LNCAP (cell line): Measurements from ENCODE around the gene STARD4.

Experiments
- TF ChIP-seq, protein P1 (sequence below): fragments of 450-650 bp; IDR thresholded peaks from 2 replicates; pipeline ENCODE4 v1.5.1; 2017; ENCODE audit warnings: mild to moderate bottlenecking

Gene STARD4

DNA sequence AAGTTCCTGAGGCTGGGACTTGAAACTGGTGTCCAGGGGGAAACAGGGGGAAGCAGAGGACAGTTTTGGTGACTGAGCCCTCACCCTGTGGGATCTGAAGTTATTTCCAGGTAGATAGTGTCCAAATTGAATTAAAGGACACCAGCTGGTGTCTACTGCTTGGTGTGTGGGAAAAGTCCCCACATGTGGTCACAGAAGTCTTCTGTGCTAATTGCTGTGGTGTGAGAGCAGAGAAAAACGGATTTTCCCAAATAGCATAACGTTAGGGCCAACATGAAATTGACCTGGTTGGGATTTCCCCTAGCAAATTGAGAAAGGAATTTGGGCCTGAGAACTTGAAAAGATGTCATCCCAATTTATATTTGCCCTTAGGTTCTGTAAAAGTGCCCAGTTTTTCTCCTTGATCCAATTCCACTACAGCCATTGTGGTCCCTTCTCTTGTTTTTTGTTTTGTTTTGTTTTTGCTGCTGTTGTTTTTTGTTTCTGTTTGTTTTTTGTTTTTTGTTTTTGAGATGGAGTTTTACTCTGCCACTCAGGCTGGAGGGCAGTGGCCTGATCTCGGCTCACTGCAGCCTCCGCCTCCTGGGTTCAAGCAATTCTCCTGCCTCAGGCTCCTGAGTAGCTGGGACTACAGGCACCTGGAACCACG lies 5.6 kb upstream of the STARD4 start:
- TF ChIP-seq, protein P1, sequence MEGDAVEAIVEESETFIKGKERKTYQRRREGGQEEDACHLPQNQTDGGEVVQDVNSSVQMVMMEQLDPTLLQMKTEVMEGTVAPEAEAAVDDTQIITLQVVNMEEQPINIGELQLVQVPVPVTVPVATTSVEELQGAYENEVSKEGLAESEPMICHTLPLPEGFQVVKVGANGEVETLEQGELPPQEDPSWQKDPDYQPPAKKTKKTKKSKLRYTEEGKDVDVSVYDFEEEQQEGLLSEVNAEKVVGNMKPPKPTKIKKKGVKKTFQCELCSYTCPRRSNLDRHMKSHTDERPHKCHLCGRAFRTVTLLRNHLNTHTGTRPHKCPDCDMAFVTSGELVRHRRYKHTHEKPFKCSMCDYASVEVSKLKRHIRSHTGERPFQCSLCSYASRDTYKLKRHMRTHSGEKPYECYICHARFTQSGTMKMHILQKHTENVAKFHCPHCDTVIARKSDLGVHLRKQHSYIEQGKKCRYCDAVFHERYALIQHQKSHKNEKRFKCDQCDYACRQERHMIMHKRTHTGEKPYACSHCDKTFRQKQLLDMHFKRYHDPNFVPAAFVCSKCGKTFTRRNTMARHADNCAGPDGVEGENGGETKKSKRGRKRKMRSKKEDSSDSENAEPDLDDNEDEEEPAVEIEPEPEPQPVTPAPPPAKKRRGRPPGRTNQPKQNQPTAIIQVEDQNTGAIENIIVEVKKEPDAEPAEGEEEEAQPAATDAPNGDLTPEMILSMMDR, result no peak

DNA sequence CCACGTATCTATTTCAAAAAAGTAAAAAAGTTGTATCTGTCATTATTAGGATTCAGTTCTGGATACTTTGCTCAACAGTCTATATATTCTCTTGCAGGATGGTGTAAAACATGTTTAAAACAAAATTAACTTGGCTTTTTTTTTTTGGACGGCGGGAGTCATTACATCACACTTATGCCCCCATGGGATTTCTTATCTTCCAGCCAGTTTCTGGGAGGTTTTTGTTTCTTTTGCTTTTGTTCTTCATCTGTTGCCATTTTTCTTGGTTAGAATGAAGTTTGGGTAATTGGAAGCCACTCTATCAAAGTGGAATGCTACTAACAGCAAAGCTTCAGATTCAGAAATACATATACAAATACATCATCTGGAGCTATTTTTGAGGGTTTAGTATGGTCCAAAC lies 1.8 kb upstream of the STARD4 start:
- TF ChIP-seq, protein P1, result no peak

DNA sequence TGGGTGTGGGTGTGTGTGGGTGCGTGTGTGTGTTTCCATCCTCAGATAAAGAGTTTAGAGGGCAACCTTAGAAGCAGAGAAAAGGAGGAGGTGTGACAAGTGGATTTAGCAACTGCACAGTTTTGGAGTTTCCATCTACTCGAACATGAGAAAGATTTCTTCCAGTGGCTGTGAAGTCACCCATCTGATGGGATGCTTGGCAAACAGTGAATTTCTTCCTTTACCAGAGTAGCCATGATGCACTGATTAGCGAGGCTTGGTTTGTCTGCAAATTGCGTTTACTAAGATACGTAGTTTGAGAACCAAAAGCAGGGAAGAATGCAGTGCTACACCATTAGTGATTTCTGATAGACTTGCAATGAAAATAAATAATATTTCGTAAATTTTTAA lies 791 bp upstream of the STARD4 start:
- TF ChIP-seq, protein P1, result no peak

DNA sequence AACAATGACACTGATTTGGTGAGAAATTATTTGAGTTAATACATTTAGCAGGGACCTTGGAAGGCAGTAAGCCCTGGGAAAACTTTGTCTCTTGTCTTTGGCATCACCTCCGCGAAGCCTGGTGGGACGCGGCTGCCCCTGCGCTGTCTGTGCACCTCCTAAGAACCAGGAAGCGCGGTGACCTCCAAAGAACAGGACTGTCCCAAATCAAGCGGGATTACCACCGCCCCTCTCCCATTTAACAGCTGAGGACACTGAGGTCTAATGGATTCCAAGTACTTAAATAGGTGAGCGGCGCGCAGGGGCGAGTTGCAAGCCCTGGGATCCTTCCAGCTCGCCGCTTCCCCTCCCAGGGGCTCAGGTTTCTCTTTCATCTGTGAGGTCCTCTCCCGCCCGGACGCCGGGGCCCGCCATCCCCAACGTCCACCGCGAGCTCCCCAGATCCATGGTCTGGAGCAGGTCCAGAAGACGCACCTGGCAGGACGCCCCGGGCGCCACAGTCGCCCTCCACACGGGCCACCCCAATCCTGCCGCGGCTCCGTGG lies 432 bp downstream of the STARD4 start:
- TF ChIP-seq, protein P1, result no peak

DNA sequence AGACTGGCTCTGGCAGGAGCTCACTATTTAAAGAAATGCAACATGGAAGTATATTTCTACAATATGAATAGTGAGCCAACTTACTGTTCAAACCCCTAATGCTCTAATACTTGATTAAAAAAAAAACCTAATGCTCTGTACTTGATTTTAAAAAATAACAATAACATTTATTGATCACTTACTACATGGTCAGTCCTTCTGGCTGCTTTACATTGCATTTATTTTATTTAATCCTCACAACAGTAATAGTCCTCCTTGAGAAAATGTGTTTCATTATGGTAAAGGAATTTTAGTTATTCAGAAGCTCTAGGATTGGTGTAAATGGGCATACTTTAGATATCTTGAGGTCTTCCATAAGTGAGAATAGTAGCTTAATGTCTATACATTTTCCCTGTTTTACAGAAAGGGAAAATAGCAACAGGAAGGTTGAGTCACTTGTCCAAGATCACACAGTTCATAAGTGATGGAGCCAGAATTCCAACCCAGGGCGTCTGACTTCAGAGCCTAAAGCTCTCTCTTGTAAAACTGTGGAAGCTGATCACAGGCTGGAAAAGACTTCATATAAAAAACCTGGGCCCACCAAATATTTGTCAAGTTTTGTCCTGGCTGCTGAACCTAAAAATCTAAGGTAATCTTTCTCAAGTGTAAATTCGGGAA lies 1.0 kb downstream of the STARD4 start:
- TF ChIP-seq, protein P1, result no peak

DNA sequence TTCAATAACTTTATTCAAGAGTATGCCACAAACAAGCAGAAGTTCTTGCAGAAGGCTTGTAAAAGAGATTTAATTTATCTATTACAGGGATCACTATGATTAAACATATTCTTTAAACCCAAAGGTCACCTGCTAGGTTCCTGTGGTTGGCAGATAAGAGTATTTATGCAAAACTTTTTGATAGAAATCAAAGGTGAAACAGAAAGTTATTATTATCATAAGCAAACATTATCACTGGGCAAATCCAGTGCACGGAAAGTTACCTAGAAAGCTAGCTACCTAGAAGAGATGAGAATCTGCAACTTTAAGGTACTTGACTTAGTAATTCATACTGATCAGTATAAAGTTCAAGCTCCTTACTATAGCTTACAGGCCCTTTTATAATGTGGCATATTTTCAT lies 3.2 kb downstream of the STARD4 start:
- TF ChIP-seq, protein P1, result no peak

DNA sequence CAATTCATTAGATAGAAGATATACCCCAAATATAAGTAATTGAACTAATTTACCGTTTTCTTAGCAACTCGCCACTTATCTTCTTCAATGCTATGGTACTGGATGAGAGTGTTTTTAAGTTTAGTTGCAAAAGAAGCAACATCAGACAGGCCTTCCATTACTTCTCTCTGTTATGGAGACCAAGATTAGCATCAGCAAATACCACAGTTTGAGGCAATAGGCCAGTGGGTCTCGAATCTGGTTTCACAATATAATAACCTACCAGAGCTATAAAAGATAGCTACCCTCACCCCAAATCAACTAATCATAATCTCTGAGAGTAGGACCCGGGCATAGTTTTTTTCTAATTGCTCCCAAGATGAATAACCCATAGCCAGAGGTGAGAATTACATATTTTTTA lies 5.1 kb downstream of the STARD4 start:
- TF ChIP-seq, protein P1, result no peak
